H1 (cell line): ENCODE data around the gene ZNRF2. TPM values are rescaled to one million over a fixed set of nuclear protein-coding genes. Genes with fewer than 3 reads are reported as not detected.

Experiments used
- BRCA1 ChIP-seq: IDR thresholded peaks from 2 replicates; pipeline ENCODE4 v1.6.1; 2012; ENCODE audit warnings: low read depth, low read length, improper control_type of control experiment
- EZH2 ChIP-seq: fragments of 200-600 bp; sonication (generic); IDR thresholded peaks from 2 replicates; pipeline ENCODE4 v1.7.1; 2012; ENCODE audit warnings: low read depth, mild to moderate bottlenecking, moderate library complexity, low read length, inconsistent platforms; ENCODE audit not compliant: severe bottlenecking
- JUND ChIP-seq: IDR thresholded peaks from 2 replicates; pipeline ENCODE4 v1.6.1; 2011; ENCODE audit warnings: mild to moderate bottlenecking, improper control_type of control experiment, low read length
- KDM4A ChIP-seq: IDR thresholded peaks from one replicate; pipeline ENCODE4 v1.7.1; 2012; ENCODE audit warnings: low read depth, mild to moderate bottlenecking, moderate library complexity, low read length, inconsistent platforms; ENCODE audit not compliant: severe bottlenecking
- NANOG ChIP-seq: IDR thresholded peaks from 2 replicates; pipeline ENCODE4 v1.6.1; 2011; ENCODE audit warnings: low read length, low read depth, mild to moderate bottlenecking, inconsistent platforms; ENCODE audit not compliant: insufficient read depth, poor library complexity, severe bottlenecking
- SRF ChIP-seq: IDR thresholded peaks from 2 replicates; pipeline ENCODE4 v1.6.1; 2011; ENCODE audit warnings: mild to moderate bottlenecking, low read depth, low read length, moderate library complexity
- polyA plus RNA-seq, 7 experiments: library from polyadenylated mRNA; depleted of rRNA in 3 of 7; stranded (reverse) in 5 of 7; unstranded in 2 of 7; fragments of >200 nt in 5 of 7; fragments of 200-250 nt in 2 of 7; gene quantifications; 1 replicate in 5 of 7; 2 replicates in 1 of 7; 4 replicates in 1 of 7; pipeline versions ENCODE4 v1.2.1 to v1.2.3, GENCODE V29; 2011 to 2013; ENCODE audit warnings: missing spikeins in 2 of 7, mixed read lengths in 2 of 7
- total RNA-seq: library from RNA; stranded (reverse); fragmentation: NEBNext Ultra II Directional; extraction: Animal tissue kit (Norgen Biotek cat#: 25700); gene quantifications from 2 replicates; pipeline ENCODE4 v1.2.1, GENCODE V29; 2021
- TF ChIP-seq, protein P1 (sequence below): fragments of 300-600 bp; sonication (generic); IDR thresholded peaks from 2 replicates; pipeline ENCODE4 v1.7.1; 2012; ENCODE audit warnings: low read length, moderate library complexity, mild to moderate bottlenecking, inconsistent platforms; ENCODE audit not compliant: insufficient replicate concordance
- TF ChIP-seq, protein P2 (sequence below): IDR thresholded peaks from 2 replicates; pipeline ENCODE4 v1.6.1; 2012; ENCODE audit warnings: low read length, inconsistent platforms

ZNRF2 gene
- total and polyA plus RNA-seq, 2 of the 8 experiments (the other 6 are each of a cell fraction or from before 2014, with no cell fraction given) = 2.9 to 16.2 TPM

DNA sequence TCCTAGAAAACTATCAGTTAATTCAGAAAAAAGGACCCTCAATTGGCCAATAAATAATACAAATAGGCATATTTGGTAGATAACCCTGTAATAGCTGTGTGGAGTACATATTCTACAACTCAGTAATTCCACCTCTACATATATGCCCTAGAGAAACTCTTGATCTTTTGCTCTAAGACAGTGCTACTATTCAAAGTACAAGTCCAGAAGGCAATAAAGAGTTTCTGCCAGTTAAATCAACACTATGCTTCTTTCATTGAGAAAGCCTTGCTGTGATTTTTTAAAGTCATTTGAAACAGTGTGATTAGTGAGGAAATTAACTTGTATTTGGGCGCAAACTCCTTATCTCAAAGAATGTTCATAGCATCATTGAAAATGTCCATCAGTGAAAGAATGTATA, 75.6 kb downstream of the ZNRF2 start (continued):
- TF ChIP-seq, protein P1, sequence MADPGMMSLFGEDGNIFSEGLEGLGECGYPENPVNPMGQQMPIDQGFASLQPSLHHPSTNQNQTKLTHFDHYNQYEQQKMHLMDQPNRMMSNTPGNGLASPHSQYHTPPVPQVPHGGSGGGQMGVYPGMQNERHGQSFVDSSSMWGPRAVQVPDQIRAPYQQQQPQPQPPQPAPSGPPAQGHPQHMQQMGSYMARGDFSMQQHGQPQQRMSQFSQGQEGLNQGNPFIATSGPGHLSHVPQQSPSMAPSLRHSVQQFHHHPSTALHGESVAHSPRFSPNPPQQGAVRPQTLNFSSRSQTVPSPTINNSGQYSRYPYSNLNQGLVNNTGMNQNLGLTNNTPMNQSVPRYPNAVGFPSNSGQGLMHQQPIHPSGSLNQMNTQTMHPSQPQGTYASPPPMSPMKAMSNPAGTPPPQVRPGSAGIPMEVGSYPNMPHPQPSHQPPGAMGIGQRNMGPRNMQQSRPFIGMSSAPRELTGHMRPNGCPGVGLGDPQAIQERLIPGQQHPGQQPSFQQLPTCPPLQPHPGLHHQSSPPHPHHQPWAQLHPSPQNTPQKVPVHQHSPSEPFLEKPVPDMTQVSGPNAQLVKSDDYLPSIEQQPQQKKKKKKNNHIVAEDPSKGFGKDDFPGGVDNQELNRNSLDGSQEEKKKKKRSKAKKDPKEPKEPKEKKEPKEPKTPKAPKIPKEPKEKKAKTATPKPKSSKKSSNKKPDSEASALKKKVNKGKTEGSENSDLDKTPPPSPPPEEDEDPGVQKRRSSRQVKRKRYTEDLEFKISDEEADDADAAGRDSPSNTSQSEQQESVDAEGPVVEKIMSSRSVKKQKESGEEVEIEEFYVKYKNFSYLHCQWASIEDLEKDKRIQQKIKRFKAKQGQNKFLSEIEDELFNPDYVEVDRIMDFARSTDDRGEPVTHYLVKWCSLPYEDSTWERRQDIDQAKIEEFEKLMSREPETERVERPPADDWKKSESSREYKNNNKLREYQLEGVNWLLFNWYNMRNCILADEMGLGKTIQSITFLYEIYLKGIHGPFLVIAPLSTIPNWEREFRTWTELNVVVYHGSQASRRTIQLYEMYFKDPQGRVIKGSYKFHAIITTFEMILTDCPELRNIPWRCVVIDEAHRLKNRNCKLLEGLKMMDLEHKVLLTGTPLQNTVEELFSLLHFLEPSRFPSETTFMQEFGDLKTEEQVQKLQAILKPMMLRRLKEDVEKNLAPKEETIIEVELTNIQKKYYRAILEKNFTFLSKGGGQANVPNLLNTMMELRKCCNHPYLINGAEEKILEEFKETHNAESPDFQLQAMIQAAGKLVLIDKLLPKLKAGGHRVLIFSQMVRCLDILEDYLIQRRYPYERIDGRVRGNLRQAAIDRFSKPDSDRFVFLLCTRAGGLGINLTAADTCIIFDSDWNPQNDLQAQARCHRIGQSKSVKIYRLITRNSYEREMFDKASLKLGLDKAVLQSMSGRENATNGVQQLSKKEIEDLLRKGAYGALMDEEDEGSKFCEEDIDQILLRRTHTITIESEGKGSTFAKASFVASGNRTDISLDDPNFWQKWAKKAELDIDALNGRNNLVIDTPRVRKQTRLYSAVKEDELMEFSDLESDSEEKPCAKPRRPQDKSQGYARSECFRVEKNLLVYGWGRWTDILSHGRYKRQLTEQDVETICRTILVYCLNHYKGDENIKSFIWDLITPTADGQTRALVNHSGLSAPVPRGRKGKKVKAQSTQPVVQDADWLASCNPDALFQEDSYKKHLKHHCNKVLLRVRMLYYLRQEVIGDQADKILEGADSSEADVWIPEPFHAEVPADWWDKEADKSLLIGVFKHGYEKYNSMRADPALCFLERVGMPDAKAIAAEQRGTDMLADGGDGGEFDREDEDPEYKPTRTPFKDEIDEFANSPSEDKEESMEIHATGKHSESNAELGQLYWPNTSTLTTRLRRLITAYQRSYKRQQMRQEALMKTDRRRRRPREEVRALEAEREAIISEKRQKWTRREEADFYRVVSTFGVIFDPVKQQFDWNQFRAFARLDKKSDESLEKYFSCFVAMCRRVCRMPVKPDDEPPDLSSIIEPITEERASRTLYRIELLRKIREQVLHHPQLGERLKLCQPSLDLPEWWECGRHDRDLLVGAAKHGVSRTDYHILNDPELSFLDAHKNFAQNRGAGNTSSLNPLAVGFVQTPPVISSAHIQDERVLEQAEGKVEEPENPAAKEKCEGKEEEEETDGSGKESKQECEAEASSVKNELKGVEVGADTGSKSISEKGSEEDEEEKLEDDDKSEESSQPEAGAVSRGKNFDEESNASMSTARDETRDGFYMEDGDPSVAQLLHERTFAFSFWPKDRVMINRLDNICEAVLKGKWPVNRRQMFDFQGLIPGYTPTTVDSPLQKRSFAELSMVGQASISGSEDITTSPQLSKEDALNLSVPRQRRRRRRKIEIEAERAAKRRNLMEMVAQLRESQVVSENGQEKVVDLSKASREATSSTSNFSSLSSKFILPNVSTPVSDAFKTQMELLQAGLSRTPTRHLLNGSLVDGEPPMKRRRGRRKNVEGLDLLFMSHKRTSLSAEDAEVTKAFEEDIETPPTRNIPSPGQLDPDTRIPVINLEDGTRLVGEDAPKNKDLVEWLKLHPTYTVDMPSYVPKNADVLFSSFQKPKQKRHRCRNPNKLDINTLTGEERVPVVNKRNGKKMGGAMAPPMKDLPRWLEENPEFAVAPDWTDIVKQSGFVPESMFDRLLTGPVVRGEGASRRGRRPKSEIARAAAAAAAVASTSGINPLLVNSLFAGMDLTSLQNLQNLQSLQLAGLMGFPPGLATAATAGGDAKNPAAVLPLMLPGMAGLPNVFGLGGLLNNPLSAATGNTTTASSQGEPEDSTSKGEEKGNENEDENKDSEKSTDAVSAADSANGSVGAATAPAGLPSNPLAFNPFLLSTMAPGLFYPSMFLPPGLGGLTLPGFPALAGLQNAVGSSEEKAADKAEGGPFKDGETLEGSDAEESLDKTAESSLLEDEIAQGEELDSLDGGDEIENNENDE = no peak
- TF ChIP-seq SRF (no peak), BRCA1 (no peak), NANOG (no peak), JUND (no peak), KDM4A (no peak), EZH2 (no peak)
- TF ChIP-seq, protein P2, sequence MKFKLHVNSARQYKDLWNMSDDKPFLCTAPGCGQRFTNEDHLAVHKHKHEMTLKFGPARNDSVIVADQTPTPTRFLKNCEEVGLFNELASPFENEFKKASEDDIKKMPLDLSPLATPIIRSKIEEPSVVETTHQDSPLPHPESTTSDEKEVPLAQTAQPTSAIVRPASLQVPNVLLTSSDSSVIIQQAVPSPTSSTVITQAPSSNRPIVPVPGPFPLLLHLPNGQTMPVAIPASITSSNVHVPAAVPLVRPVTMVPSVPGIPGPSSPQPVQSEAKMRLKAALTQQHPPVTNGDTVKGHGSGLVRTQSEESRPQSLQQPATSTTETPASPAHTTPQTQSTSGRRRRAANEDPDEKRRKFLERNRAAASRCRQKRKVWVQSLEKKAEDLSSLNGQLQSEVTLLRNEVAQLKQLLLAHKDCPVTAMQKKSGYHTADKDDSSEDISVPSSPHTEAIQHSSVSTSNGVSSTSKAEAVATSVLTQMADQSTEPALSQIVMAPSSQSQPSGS = no peak
